ENCODE data around the gene OSM.

DNA sequence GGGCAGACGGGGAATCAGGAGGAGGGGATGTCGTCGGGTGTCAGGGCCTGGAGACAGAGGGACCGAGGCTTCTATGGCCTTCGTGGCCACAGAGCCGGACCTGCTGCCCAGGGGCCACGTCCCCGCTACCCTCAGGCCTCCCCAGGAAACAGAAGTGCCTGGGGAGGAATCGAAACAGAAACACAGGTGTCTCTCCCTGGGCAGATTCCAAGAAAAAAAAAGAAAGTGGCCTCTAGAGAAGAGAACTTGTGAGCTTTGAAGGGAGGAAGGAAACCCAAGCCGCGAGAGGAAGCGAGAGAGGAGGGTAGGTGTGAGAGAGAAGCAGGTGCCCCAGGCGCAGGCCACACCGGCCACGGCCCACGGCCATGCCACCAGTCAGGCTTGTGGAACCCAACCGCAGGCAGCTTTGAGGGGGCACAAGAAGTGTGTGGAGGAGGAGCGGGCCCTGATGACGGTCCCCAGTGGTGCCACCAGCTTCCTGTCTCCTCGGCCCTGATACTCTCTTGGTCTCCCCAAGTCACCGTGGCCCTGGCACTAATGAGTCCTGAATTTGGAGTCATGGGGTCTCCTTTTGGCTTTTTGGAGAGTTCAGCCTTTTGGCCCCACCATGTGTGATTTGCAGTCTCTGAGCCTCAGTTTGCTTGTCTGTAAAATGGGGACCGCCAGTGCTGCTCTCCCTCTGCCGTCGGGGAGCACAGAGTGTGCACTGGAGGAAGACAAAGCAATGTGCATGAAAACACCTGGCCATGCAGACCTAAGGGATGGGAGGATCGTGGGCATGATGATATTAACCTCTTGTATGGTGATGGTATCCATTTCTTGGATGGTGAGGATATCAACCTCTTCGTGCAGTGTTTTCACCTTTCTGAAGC lies 45.3 kb downstream of the OSM start:
- TF ChIP-seq, protein P1, sequence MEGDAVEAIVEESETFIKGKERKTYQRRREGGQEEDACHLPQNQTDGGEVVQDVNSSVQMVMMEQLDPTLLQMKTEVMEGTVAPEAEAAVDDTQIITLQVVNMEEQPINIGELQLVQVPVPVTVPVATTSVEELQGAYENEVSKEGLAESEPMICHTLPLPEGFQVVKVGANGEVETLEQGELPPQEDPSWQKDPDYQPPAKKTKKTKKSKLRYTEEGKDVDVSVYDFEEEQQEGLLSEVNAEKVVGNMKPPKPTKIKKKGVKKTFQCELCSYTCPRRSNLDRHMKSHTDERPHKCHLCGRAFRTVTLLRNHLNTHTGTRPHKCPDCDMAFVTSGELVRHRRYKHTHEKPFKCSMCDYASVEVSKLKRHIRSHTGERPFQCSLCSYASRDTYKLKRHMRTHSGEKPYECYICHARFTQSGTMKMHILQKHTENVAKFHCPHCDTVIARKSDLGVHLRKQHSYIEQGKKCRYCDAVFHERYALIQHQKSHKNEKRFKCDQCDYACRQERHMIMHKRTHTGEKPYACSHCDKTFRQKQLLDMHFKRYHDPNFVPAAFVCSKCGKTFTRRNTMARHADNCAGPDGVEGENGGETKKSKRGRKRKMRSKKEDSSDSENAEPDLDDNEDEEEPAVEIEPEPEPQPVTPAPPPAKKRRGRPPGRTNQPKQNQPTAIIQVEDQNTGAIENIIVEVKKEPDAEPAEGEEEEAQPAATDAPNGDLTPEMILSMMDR (IDR thresholded peaks at IDR 0.05), result no peak
- TF ChIP-seq EP300 (IDR thresholded peaks at IDR 0.05) (no peak), POLR2AphosphoS5 (IDR thresholded peaks at IDR 0.05) (no peak), POLR2A (IDR thresholded peaks at IDR 0.05; ENCODE audit: low read depth) (no peak)
